ENCODE measurements around the gene SLC6A7.

GRCh38 chr5:150219861-150220260 is 30.0 kb downstream of the SLC6A7 start:
- TF ChIP-seq CTCF (IDR thresholded peaks at IDR 0.05) = no peak
- TF ChIP-seq MEF2A (IDR thresholded peaks at IDR 0.05; ENCODE audit: borderline replicate concordance, low read depth) = no peak
- TF ChIP-seq GABPA (IDR thresholded peaks at IDR 0.05; ENCODE audit: low read depth) = no peak
- TF ChIP-seq TEAD4 (IDR thresholded peaks at IDR 0.05; ENCODE audit: borderline replicate concordance, insufficient read depth) = no peak
- no peak for TF ChIP-seq EZH2phosphoT487 (IDR thresholded peaks at IDR 0.05; ENCODE audit: borderline replicate concordance, low read depth)
